ENCODE results near the gene SNRNP35. TPM values are rescaled to one million over a fixed set of nuclear protein-coding genes. Genes with fewer than 3 reads are reported as not detected.
"Not testable (repeated sequence)": the region's sequence is repeated elsewhere in the genome, so short reads cannot be mapped to it uniquely, and the experiment has no call there.

SNRNP35 gene
- total RNA-seq, 1 donor from 2014 or later, result 32.4 TPM

DNA sequence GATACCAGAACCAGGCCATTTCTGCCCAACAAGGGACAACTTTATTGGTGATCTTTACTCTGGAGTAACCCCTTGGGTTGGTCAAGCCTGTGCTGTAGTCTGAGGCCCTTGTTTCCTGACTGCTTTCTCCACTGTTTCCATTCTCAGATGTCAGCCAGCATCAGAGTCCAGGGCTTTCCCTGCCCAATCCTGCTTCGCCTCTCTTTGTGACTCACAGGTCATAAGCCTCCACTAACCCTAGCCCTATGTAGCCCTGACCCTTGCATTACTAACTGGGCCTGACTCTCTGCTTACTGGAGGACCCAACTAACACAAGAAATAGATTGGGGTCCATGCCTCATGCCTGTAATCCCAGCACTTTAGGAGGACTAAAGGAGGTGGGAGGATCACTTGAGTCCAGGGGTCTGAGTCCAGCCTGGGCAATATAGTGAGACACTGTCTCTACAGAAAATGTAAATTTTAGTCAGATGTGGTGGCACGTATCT, 8.6 kb upstream of the SNRNP35 start:
- intact Hi-C loops (cut with micrococcal nuclease), result no loop called here

DNA sequence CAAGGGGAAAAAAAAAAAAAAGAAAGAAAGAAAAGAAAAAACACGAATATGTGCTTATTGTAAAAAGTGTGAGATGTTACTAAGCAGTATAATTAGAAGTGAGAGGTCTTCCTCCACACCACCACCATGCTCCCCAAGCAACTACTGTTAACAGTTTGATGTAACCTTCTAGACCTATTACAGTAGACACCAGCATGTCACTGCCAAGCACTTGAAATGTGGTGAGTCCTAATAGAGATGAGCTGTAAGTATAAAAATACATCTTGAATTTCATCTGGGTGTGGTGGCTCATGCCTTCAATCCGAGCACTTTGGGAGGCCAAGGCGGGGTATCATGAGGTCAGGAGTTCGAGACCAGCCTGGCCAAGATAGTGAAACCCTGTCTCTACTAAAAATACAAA, 8.1 kb upstream of the SNRNP35 start:
- intact Hi-C loops (cut with micrococcal nuclease), result no loop called here

DNA sequence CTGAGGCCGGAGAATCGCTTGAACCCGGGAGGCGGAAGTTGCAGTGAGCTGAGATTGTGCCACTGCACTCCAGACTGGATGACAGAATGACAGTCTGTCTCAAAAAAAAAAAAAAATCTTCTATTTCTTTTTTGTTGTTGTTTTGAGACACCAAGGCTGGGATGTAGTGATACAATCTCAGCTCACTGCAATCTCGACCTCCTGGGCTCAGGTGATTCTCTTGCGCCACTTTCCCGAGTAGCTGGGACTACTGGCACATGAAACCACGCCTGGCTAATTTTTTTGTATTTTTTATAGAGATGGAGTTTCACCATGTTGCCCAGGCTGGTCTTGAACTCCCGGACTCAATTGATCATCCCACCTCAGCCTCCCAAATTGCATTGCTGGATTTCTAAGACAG, 7.3 kb upstream of the SNRNP35 start:
- intact Hi-C loops (cut with micrococcal nuclease), result no loop called here

- intact Hi-C loops (cut with micrococcal nuclease), result not testable (repeated sequence)
Measured at GRCh38 chr12:123452276-123452550, 5.7 kb upstream of the SNRNP35 start.

GRCh38 chr12:123453165-123453564, 4.8 kb upstream of the SNRNP35 start:
- intact Hi-C loops (cut with micrococcal nuclease), result no loop called here

DNA sequence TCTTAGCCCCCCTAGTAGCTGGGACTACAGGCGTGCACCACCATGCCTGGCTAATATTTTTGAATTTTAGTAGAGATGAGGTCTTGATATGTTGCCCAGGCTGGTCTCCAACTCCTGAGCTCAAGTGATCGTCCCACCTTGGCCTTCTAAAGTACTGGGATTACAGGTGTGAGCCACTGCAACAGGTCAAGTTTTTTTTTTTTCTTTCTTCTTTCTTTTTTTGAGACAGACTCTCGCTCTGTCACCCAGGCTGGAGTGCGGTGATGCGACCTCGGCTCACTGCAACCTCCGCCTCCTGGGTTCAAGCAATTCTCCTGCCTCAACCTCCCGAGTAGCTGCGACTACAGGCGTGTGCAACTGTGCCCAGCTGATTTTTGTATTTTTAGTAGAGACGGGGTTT, 5.2 kb downstream of the SNRNP35 start:
- intact Hi-C loops (cut with micrococcal nuclease), result not testable (repeated sequence)

GRCh38 chr12:123465084-123465483, 7.1 kb downstream of the SNRNP35 start:
- intact Hi-C loops (cut with micrococcal nuclease), result no loop called here

- intact Hi-C loops (cut with micrococcal nuclease), result no loop called here
Measured at GRCh38 chr12:123468786-123469185, 10.8 kb downstream of the SNRNP35 start.

DNA sequence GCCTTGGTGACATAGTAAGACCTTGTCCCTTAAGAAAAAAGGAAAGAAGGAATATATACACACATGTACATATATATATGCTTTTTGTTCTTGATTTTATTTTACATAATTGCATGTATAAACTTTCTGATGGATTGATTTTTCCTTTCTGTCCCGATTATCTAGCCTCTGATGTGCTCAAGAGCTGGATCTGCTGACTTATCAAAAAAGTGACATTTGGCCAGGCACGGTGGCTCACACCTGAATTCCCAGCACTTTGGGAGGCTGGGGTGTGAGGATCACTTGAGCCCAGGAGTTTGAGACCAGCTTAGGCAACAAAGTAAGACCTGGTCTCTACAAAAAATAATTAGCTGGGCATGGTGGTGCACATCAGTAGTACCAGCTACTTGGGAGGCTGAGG, 12.0 kb downstream of the SNRNP35 start:
- intact Hi-C loops (cut with micrococcal nuclease), result loop anchor here (10.0 kb wide), 1 partner anchor 65 kb away; the partner anchor contains the start of gene RILPL1

DNA sequence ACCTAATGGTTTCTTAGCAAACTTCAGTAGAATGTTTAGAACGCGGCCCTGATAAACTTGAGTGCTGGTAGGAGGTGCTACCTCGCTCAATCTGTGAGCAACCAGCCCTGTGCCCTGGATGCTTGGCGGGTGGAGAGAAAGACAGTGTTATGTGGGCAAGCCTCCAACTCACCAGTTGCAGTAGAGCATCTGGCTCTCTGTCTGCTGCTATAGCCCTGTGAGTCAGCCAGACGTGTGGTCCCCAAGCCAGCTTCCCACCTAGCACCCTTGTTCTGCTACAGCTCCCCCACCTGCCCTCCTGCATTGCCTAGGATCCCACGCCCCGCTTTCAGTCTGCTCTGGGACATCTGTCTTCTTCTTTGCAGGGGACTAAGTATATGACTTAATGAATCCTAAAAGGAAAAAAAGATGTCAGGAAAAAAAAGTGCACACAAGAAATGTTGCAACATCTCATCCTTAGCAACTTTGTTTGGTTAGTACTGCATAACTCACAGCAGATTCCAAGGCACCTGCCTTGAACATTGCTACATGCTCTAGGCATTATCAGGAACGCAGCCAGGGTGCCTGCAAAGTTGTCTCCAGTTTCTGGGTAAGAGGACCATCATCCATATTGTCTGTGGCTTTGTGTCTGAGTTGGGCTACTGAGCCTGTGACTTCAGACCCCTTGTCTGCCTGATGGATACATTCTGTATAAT, 13.6 kb downstream of the SNRNP35 start:
- intact Hi-C loops (cut with micrococcal nuclease), result loop anchor here (10.0 kb wide), 1 partner anchor 63 kb away; the partner anchor contains the start of gene RILPL1

- intact Hi-C loops (cut with micrococcal nuclease), result loop anchor here (10.0 kb wide), 1 partner anchor 62 kb away; the partner anchor contains the start of gene RILPL1
Measured at GRCh38 chr12:123472438-123472849, 14.5 kb downstream of the SNRNP35 start.

- intact Hi-C loops (cut with micrococcal nuclease), result loop anchor here (10.0 kb wide), 1 partner anchor 60 kb away; the partner anchor contains the start of gene RILPL1
Measured at GRCh38 chr12:123474485-123475245, 16.7 kb downstream of the SNRNP35 start.

GRCh38 chr12:123475246-123475703, 17.3 kb downstream of the SNRNP35 start:
- intact Hi-C loops (cut with micrococcal nuclease), result loop anchor here (10.0 kb wide), 1 partner anchor 60 kb away; the partner anchor contains the start of gene RILPL1

DNA sequence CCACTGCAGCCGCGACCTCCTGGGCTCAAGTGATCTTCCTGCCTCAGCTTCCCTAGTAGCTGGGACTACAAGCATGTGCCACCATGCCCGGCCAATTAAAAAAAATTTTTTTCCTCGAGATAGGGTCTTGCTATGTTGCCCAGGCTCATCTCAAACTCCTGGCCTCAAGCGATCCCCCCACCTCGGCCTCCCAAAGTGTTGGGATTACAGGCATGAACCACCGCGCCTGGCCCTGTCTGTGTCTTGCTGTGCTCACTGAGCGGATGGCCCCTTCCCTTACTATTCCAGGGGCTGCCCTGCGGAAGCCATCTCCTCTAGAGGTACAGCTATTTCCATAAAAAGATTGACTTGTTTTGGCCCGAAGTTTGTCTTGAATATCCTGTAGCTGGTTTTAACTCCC, 20.1 kb downstream of the SNRNP35 start:
- intact Hi-C loops (cut with micrococcal nuclease), result loop anchor here (10.0 kb wide), 1 partner anchor 57 kb away; the partner anchor contains the start of gene RILPL1

- intact Hi-C loops (cut with micrococcal nuclease), result loop anchor here (10.0 kb wide), 1 partner anchor 56 kb away; the partner anchor contains the start of gene RILPL1
Measured at GRCh38 chr12:123478762-123479161, 20.8 kb downstream of the SNRNP35 start.

DNA sequence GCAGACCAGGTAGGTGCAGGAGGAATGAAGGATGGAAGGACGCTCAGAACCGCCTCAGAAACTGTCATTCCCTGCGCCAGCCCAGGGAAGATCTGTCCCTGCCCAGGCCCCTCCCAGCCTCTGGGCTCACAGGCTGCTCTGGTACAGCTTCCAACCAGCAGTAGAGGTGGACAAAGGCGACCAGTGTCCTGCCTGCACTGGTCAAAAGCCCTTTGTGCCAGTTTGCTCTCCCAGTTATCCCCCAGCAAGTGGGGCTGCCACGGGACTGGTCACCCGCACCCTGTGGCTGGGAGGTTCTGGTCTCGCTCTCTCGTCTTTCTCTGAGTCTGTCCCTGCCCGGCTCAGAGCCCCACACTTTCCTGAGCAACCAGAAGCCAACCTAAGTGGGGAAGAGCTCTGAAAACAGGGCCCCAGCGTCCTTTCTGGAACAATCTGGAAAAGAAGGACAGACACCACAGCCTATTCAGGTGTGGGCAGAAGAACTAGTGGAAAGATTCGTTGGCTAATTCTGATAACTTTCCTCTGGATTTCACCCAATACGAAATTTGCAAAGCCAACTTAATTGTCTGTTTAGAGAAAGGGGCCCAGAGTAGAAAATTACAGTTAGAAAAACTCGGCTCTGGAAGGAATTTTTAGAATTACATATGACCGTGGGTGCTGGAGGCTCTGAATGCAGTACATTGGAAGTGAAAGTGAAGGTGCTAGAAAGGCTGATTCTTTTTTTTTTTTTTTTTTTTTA, 21.7 kb downstream of the SNRNP35 start:
- intact Hi-C loops (cut with micrococcal nuclease), result loop anchor here (10.0 kb wide), 1 partner anchor 55 kb away; the partner anchor contains the start of gene RILPL1

- intact Hi-C loops (cut with micrococcal nuclease), result not testable (repeated sequence)
Measured at GRCh38 chr12:123481251-123481650, 23.3 kb downstream of the SNRNP35 start.

- intact Hi-C loops (cut with micrococcal nuclease), result no loop called here
Measured at GRCh38 chr12:123482876-123483275, 24.9 kb downstream of the SNRNP35 start.

GRCh38 chr12:123483602-123484248, 25.8 kb downstream of the SNRNP35 start:
- intact Hi-C loops (cut with micrococcal nuclease), result no loop called here

- intact Hi-C loops (cut with micrococcal nuclease), result no loop called here
Measured at GRCh38 chr12:123485756-123486155, 27.8 kb downstream of the SNRNP35 start.

DNA sequence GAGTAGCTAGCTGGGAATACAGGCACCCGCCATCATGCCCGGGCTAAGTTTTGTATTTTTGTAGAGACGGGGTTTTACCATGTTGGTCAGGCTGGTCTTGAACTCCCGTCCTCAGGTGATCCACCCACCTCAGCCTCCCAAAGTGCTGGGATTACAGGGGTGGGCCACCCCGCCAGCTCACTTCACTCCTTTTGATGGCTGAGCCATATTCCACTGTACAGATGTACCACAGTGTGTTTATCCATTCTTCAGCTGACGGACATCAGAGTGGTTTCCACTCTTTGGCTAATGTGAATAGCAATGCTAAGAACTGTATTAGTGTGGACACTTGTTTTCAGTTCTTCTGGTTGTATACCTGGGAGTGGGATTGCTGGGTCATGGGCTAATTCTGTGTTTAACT, 29.5 kb downstream of the SNRNP35 start:
- intact Hi-C loops (cut with micrococcal nuclease), result no loop called here

Measured in T-helper 2 cell treated with Interferon-gamma antibody and Interleukin-4, amounts not matched to agents 100 ng/mL and 5 ng/mL, for 36 hours (primary cell).